NCI-H2107 treated with DMSO at 0.1 percent for 48 hours (cell line): ENCODE data around the gene SSTR3.

Source experiments
- DNase-seq: peaks from one replicate; lab custom pipeline; 2025; ENCODE audit not compliant: unreplicated experiment; lab: John Stamatoyannopoulos, UW

SSTR3 gene

DNA sequence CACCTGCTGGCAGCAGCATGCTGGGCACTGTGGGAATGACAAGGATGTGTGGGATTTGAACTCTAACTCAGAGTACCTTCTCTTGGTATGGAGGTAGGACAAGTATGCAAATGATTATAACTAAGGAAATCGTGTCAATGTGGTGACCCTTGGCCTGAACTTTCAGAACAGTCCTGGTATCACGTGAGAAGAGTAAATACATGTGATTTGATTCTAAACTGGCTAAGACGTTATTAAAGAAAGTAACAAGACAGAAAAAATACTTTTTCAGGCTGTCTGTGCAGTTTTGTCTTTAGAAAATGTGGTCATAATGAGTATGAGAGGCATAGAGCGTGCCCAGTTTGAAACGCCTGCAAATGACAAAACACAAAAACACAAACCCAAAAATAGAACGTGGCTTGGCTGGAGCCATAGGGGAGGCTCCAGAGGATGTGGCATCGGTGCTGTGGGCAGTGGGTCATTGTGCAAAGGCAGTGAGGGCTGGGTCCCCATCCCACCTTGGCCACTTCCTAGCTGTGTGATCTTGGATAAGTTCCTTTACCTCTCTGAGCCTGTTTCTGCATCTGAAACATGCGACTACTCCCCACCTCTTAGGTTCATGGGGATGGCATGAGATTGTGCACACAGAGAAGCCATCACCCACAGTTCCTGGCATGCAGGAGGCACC, 44.2 kb downstream of the SSTR3 start:
- DNase-seq = no peak

GRCh38 chr22:37167176-37167980, 44.9 kb downstream of the SSTR3 start:
- no peak for DNase-seq

DNA sequence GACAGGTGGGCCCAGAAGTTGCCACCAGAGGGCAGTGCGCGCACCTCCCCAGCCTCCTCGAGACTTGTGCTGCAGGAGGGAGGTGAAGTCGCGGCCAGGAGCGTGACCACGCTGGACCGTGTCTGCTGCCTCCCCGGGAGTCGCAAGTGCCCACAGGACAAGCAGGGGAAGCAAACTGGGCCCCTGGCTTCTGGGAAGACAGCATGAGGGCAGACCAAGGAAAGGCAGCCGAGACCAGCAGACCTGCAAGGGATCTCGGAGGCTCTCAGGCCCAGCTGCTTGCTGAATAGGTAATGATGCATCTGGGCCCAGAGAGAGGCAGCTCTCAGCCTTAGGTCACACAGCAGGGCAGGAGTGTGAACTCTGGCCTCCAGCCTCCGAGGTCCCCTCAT, 45.6 kb downstream of the SSTR3 start:
- no peak for DNase-seq

- no peak for DNase-seq
Measured at GRCh38 chr22:37165940-37166674, 46.2 kb downstream of the SSTR3 start.

- DNase-seq = no peak
Measured at GRCh38 chr22:37165066-37165465, 47.2 kb downstream of the SSTR3 start.

DNA sequence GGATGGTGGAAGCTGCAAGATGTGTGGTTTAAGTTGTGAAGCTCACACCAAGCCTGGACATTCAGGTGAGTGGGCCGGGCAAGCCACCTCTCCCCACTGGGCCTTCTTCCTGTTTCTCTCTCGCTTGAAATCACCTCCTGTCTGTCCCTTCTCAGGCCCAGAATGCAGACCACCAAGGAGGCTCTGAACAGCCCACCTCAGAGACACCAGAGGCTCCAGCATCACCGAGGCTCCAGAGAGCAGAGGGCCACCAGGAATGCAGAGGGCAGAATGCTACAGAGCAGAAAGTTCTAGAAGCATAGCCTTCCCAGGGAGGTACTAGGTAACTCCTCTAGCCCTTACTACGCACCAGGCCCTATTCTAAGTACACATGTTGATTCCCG, 47.8 kb downstream of the SSTR3 start:
- no peak for DNase-seq

GRCh38 chr22:37163575-37164504, 48.4 kb downstream of the SSTR3 start:
- DNase-seq = no peak

- no peak for DNase-seq
Measured at GRCh38 chr22:37163096-37163489, 49.2 kb downstream of the SSTR3 start.

DNA sequence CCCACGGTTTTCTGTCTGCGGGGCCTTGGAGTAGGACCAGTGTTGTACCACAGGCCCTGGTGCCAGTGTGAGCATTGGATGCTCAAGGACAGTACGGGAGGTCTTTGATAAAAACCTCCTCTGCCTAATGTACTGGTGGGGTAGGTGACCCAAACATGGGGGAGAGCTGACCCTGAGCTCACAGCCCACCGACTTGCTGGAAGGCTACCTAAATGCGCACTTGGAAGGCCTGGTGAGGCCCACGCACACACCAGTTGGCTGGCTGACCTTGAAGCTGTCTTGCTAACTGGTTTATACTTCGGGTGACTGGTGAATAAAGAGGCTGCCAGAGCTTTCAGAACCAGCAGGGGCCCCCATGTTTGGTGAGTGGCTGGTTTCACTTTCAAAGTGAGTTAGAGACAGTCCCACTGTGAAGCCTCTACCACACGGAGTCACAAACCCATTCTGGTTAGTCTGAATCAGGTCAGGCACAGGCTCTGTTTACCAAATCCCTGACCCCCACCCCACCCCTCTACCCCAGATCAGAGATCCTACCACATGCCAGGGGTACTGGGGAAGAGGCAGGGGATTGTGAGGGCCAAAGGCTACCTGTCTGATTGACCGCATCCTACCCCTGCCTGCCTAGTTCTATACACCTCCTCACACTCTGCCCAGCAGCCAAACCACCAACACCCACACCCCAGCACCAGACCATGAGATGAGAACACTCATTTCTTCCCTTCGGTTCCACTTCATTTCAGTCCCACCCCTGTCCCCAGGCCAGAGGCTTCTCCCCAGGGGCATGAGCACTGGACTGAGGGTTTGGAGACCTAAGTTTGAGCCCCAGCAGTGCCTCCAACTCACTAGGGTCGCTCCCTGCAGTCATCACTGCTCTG, 49.8 kb downstream of the SSTR3 start:
- DNase-seq = no peak

DNA sequence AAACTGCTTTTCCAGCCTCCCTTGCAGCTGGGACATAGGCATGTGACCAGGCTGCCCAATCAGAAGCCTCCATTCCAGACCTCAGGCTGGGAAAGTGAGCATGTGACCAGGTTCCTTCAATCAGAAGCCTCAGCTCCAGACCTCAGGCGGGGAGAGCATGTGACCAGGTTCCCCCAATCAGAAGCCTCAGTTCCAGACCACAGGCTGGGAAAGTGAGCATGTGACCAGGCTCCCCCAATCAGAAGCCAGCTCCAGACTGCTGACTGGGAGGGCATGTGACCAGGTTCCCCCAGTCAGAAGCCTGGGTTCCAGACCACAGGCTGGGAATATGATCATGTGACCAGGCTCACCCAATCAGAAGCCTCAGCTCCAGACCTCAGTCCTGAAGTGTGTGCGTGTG, 50.8 kb downstream of the SSTR3 start:
- no peak for DNase-seq

- no peak for DNase-seq
Measured at GRCh38 chr22:37160027-37160426, 52.2 kb downstream of the SSTR3 start.

- DNase-seq = no peak
Measured at GRCh38 chr22:37158963-37159290, 53.4 kb downstream of the SSTR3 start.

DNA sequence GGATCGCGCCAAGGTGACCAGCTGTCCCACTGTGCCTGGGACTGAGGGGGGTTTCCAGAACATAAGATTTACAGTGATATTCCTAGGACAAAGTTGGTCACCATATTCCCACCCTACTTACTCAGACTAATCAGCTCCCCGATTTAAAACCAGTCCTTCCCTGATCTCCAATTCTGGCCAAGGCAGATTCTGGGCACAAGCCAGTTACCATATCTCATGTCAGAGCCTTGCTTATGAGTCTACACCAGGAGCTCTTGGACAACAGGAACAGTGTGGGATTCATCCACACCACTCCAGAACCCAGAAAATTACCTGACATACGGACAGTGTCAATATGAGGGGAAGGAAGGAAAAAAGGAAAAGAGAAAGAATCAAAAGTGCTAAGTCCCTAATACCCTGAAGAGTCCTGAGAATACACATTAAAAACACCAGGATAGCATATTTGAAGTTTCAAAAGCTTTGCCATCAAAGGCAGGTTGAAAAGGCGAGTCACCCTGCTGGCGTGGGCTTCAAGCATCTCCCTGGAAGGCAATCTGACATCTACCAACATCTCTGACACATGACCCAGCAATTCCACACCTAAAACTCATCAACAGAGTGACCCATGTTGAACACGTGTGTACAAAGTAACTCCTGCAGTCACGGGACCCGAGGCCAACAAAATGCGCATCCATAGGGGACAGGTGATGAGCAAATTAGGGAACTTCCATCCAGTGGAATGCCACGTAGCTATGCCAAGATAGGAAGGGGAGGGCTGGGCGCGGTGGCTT, 54.6 kb downstream of the SSTR3 start:
- DNase-seq = no peak

DNA sequence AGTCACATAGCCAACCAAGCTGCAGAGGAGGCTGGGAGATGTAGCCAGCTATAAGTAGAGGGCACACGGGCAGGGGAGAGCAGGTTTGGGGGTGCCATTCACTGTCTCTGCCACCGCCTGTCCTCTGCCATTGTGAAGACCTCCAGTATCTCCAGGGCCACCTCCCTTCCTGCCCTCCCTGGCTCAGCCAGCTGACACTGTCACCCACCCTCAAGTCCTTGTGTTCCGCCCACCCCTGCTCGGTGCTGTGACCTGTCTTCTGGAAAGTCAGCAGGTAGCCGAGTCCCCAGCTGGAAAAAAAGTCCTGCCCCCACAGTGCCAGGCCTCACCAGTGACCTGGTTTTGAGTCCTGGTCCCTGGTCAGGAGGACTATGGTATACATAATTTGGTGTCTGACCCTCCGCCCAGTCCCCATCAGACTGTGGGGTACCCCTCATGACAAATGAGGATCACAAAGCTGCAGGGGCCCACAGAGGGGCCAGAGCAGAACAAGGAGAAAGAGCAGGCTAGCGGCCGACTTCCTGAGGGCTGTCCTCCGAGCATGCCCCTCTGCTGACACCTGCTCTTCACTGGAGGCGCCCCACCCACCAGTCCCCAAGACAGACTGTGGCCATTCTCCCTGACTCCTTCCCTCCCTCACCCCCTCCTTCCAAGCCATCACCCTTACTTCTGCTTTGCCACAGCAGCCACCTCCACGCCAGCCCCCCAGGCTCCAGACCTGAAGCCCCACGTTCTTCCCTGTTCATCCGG, 55.4 kb downstream of the SSTR3 start:
- DNase-seq = no peak

GRCh38 chr22:37155971-37156370, 56.3 kb downstream of the SSTR3 start:
- no peak for DNase-seq

- no peak for DNase-seq
Measured at GRCh38 chr22:37154925-37155712, 57.2 kb downstream of the SSTR3 start.
